Endothelial cell of hepatic sinusoid (primary cell): ENCODE results near the gene ARHGEF40.

Experiments
- in situ Hi-C: cut with HindIII; loops from 2 replicates; pipeline ENCODE4 v1.10.0; 2017; ENCODE audit warnings: low sequenced_read_pairs

ARHGEF40 gene

DNA sequence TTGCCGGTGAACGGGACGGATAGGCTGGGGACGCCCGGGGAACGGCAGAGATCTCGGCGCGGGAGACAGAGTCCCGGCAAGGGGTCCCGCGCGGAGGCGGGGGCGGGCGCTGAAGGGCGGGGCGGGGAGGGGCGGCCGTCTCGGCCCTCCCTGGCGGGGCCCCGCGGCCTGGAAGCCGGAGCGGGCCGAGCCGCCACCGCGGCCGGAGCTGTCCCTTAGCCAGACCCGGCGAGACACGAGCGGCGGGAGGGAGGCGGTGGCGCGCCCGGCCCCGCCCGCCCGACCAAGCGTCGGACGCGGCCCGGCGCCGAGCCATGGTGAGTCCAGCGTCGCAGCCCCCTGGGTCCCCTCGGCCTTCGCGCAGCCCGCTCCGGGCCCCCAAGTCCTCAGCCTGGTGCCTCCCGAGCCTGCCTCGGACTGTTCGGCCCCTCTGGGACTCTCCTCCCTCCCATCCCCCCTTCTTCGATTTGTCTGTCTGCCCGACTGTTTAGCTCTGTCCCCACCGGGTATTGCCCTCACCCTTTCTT lies at the start of gene ARHGEF40:
Gene ARHGEF40 (plus strand): TSS at position 222 of the 527 bp plus-strand sequence. CDS start 93 bp downstream, at position 315.
- in situ Hi-C loops = no loop called here

DNA sequence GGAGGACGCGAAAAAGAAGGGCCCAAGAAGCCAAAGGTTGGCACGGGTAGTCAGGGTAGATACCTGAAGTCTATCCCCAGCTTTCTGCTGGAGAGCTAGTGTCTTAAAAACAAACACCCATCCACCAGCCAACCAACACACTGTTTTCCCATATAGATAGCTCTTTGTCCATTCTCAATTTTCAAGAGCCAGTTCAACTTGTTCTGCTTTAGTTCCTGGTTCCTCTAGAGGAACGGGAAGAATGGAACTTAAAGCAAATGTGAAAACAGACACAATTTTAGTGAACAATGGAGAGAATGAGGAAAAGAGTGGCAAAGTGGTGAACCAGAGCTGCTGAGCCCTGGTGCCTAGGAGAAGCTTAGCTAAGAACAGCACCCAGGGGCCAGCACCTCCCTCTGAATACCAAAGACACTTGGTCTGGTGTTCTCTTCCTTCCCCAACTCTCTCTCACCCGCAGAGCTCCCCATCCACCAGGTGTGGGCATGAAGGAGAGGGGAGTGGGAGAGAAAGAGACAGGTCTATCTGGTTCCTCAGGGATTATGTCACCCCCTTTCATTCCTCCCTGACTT lies 49.0 kb upstream of the ARHGEF40 start:
- in situ Hi-C loops = loop anchor here (5.0 kb wide), 1 partner anchor 41 kb away; no protein-coding TSS in a partner anchor

DNA sequence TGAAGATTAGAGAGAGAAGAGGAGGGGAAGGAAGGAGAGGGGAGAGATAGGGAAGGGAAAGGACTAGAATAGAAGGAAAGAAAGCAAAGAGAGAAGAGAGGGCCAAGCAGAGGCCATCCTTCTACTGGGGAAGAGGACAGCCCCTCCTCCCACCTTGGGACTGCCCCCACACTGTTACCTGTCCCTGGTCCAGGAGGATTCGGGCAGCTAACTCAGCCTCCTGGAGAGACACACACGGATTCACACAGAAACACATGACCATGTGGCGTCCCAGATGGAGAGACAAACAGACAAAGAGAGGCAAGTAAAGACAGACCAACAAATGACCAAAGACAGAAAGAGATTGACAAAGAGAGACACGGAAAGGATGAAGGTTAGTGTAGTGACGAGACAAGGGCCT lies 47.4 kb upstream of the ARHGEF40 start:
- in situ Hi-C loops = loop anchor here (5.0 kb wide), 1 partner anchor 40 kb away; no protein-coding TSS in a partner anchor

DNA sequence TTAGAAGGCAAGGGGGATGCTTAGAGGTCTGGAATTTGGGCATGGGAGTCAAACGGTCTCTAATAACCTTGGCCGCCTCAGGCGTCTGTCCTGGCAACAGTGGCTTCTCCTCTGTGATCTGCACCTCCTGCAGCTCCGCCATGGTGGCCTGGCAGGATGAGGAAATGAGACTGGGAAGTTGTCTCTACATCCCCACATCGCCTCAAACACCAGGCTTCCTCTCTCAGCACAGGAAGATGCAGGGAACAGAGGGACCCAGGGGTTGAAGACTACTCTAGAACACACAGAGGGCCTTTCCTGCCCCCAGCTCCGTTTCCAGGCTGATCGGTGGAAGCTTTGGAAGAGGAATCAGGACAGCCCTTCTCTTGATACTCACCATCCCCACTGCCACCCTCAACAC lies 46.9 kb upstream of the ARHGEF40 start:
- in situ Hi-C loops = loop anchor here (5.0 kb wide), 1 partner anchor 39 kb away; no protein-coding TSS in a partner anchor

DNA sequence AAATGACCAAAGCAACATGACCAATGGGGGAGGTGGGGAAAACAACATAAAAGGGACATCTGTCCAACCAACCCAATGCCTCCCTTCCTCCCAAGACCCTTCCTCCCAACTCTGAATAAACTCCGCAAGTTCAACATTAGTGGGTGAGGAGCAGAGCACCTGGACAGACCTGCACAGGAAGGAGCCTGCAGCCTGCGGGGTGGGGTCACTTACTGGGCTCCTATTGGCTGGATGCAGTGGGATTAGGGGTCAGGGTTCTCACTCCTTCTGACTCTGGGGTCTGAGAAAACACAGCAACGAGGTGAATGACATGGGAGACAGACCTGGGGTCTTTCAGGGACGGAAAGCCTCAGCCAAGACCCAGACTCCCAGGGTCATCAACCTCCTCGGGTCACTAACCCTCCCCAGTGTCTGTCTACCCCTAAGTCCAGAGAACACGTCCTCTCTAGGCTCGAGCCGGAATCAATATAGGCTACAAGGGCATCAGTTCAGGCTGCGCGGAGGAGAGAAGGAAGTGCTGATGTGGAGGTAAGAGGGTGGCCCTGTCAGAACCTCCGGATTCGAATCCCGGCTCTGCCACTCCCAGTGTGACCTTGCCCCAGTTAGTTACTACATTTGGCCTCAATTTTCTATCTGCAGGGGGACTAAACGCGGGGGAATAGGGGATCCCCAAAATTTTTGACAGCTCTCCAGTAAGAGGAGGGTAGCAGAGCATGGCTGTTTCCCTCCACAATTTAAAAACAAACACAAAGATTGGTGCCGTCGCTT lies 46.1 kb upstream of the ARHGEF40 start:
- in situ Hi-C loops = loop anchor here (5.0 kb wide), 1 partner anchor 38 kb away; no protein-coding TSS in a partner anchor

DNA sequence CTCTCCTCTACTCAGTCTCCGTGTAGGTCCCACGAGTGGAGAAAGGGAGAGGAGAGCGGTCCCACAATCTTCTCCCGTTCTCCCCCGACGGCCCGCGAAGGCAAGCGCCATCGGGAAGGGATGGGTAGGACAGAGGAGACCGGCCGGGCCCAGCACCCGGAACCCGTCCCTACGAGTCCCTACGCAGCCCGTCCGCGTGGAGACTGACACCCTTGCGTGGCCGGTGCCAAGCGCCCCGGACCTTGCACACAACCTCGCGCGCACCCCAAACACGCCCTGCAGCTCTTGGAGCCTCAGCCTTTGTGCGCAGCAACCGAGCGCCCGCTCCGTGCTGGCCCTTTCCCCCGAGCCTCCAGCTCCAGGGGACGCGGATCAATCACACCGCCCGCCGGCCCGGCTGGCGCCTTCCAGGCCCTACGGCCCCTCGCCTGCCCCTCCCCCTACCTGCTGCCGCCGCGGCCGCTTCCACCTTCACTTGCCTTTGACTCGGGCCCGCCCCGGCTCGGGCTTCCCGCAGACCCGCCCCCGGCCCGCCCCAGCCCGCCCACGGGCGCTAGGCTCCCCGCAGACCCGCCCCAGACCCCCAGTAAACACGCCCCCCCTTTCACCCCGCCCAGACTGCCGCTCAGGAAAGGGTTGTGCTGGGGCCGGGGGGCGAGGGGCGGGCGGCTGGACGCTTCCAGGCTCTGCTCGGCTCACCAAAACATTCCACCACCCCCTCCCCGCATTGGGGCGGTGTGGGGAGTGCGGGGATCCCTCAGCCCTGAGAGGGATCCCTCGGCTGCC lies 45.3 kb upstream of the ARHGEF40 start, which contains the start of gene NDRG2:
Gene NDRG2 (minus strand): TSS at position 477 of the 786 bp plus-strand sequence. CDS start 1,746 bp downstream, outside the sequence.
- in situ Hi-C loops = loop anchor here (5.0 kb wide), 1 partner anchor 38 kb away; no protein-coding TSS in a partner anchor

DNA sequence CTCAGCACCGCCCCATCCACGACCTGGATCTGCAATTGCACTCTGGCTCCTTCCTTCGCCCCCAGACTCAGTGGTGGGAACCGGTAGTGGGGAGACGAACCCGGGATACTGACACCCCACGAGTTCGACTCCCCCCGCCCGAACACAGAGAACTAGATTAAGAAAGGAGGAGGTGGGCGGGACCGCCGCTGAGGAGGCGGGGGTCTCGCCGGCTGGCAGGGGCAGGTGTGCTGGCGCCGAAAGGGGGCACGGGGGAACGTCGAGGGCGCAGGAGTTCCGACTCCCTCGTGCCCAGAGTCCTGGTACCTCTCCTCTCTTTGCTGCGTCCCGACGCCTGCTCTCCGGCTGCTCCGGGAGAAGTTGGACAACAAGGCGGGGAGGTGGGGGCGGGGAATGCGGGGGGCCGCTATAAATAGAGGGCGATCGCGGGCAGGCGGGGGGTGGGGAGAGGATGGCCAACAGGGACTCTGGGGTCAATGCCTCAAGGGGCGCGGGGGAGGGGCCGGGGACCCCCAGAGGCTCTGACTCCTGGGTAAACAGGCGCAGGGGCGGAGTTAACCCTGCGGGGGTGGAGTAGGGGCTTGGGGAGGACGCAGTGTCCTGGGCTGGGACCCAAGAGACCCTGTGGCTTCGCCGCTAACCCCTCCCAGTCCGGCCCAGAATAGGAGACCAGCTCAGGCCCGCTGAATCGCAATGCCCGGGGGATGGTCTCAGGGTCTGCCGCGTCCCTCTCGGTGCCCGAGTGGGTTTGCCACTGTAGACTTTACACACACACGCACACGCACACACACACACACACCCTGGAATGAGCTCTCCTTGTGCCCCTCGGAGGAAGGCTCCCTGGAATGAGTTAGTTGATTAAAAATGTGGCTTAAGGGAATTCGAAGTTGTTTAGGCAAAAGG lies 44.5 kb upstream of the ARHGEF40 start:
- in situ Hi-C loops = no loop called here

DNA sequence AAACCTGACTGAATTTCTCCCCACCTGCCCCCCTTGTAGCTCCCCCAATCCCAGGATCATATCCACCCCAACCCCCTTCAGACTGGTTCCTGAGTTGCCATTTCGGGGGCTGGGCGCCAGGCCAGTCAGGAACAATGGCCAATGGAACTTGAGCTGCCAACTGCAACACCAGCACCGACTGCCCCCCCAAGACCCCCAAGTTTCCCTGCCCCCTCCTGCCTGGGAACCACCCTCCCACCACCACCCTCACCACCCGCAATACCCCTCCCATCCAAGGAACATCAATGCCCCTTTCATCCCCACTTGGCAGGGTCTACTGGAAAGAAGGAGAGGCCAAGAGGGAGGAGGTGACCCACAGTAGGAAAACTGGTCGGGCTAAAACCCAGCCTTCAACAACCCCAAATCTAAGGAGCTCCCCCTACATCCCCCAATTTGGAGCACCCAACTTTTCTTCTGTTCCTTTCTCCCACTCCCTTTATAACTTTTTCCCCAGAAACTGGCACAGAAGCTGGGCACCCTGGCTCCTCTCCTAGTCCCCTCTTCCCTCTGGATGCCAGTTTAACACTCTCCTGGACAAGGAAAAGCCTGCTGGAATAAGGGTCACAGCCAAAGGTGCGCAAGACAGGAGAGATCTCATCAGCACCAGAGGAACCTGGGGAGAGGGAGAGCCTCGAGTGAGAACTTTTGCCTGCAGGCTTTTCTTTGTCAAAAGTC lies 43.7 kb upstream of the ARHGEF40 start:
- in situ Hi-C loops = no loop called here

DNA sequence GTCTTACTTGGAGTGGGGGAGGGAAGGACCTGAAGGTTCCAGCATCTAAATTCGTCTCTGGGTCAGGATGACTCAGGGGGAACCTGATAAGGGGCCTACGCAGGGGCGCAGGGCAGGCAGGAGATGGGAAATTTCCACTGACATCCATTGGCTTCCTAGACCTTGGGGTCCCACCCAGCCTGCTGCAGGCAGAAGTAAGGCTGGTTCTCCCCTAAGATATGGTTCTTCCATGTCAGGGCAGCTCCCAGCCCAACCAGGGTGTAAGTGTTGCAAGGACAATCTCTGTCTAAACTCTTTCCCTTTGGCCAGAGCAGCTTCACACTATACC lies 43.2 kb upstream of the ARHGEF40 start:
- in situ Hi-C loops = no loop called here

DNA sequence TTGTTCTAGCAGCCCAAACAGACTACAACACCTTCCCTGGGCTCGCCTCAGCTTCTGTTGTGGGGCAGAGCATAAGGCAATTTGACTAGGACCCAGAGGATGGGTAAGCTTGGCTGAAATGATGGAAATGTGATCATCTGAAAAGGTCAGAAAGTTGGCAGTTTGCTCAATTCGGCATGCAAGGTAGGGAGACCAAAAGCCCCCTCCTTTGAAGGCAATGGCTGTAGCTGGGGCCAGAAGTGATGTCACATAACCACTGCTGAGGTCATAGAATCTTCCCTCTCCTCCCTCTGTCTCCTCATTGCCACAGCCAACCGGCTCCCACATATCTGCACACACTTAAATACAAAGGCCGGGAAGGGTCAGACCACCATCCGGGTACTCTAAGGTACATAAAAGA lies 40.2 kb upstream of the ARHGEF40 start, which contains the start of gene TPPP2:
Gene TPPP2 (plus strand): TSS at position 301 of the 400 bp plus-strand sequence. CDS start 365 bp downstream, outside the sequence.
- in situ Hi-C loops = no loop called here

DNA sequence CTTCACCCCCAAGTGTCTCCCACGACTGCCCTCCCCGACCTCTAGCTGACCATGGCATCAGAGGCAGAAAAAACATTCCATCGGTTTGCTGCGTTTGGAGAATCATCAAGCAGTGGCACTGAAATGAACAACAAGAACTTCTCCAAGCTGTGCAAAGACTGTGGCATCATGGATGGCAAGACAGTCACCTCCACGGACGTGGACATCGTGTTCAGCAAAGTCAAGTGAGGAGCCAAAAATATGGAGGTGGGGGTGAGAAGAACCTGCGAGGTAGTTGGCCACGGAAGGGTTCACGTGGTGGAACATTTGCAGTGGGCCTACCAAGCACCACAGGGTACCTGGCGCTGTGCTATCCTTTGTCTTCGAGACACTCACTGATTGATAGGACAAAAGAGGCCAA lies 39.6 kb upstream of the ARHGEF40 start:
- in situ Hi-C loops = no loop called here

DNA sequence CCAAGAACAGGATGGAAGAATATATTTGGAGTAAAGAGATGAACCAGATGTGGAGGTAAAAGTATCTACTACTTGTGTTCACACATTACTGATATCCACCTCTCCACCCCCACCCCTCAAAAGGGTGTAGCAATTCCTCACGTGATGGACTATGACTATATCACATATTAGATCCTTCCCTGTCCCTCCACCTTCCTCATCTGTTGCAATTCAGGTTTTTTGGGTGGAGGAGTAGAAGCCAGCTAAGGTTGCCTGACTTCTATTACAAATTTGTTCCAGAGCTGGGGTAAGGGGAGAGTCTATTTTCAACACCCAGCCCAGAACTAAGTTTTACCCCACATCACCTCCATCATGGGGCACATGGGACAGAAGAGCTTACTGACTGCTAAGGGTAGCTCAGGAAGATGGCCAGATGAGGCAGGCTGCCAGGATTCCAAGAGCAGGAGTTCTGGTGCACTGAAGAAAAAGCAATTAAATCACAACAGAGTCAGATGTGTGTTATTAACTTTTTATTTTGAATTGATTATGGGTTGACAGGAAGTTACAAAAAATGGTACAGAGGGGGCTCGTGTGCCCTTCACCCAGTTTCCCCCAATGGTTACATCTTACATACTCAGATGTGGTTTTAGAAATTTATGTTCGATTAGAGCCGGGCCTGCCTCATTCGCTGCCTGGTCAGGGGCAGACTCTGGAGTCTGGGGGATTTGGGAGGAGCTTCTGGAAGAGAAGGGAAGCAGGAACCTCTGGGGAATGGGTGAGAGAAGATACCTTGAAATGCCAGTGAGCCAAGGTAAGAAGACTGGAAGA lies 37.6 kb upstream of the ARHGEF40 start:
- in situ Hi-C loops = no loop called here

DNA sequence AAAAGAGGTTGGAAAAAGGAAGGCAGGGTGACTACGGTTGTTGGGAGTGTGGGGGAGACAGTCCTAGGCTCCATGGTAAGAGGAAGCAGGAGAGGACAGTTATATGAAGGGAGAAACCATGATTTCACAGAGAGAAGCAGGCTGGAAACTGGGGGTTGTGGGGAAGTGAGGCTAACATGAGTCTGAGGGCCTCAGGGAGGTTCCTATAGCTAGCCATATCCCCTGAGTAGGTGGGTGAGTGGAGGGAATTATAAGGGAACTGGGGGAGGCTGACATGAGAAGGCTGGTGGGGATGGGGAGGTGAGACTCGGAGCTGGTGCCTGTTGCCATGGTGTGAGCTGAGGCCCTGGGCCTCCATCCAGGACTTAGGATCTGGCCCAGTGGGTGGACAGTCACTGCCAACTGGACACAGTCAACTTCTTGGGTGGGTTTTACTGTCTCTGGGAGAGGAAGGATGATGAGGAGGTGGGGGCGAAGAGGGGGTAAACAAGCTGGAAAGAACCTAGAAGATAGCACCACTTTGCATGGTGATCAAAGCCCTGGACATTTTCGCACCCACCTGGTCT lies 36.9 kb upstream of the ARHGEF40 start:
- in situ Hi-C loops = no loop called here

DNA sequence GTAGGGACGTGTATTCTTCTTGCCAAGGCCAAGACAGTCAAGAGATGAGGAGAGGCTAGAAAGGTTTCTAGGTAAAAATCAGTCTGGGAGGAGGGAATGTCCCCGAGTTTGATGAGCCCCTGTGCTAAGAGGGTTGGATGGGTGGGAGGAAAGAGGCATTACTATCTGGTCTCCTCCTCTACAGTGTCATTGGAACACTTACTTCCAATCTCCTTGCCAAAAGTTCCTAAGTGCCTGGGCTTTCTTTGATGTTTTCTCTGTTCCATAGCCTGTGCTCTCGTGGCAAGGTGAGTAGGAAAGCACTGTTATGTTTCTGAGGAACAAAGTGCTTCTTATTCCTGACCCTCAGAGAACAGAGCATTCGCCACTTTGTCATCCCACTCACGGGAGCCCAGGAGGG lies 35.4 kb upstream of the ARHGEF40 start, which contains the start of gene RNASE13:
Gene RNASE13 (minus strand): TSS at position 101 of the 400 bp plus-strand sequence. CDS start 519 bp downstream, outside the sequence.
- in situ Hi-C loops = no loop called here

DNA sequence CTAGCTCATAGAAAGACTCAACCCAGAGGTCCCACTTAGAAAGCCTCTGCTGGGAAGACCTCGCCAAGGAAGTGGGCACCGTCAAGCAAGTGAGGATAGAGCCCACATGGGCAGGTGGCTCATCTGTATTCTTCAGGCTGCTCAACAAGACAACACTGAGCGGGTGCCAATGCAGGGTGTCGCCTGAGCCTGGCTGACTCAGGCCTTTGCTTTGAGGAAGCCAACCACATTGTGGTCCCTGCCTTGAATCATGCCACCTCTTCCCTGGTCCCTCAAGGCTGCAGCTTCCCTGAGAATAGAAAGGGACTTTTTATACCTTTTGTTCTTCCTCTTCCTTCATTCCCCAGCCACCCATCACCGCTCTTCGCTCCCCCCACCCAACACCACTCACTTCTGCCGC lies 33.4 kb upstream of the ARHGEF40 start:
- in situ Hi-C loops = no loop called here

DNA sequence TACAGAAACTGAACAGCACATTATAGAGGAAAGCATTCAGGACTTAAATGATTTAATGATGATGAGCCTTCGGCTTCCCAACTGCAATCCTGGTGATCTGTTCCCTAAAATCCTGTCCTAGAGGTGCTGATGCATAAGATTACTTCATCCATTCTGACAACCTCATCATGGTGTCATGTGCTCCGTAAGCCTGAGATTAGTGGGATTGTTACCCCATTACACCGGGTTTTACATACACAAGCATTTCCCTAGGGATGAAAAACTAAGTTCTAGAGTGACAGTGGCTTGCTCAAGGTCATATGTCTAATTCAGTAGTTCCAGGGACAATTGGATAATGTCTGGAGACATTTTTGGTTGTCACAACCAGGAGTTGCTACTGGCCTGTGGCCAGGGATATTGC lies 32.9 kb upstream of the ARHGEF40 start:
- in situ Hi-C loops = no loop called here

DNA sequence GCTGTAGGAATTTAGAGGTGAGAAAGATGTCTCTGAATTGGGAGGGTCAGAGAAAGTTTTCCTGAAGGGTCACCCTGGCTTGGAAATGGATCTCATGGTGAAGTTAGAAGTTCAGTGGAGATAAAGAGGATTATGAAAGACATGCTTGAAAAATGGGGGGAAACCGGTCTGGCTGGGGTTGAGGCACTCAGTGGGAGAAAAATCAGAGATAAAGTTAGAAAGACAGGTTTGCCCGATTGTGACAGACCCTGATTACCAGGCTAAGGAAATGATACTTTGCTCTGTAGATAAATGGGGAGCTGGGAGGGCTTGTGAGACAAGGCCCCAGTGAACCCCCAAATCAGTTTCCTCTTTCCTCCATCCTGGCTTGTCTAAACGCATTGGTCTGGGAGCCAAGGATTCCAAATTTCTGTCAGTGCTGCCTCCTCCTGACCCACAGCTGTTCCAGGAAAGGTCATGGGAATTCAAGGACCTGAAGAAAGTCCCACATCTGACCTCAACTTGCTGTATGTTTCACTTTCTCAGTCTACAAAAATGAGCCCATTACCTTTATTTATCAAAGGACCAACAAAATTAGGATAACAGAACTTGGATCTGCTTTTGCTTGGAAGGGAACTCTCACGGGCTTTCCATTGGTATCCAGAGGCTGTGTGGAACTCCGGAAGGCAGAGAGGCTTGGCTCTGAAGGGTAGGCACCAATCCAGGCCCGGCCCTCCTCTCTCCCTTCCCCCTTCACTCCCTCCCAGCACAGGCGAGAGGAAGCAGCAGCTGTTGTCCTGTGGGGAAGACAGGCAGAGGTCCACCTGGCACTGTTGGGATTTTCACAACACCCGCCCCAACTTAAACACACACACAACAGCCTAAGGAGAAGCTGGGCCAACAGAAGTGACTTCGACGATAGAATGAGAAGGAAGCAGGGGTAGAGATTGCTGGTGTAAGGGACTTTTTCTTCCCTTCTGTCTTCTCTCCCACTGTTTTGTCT lies 31.4 kb upstream of the ARHGEF40 start:
- in situ Hi-C loops = no loop called here
